IMR-90 (cell line): Measurements from ENCODE around the gene ID3. TPM values are rescaled to one million over a fixed set of nuclear protein-coding genes. Genes with fewer than 3 reads are reported as not detected.
A peak's percentile ranks its signal among the peaks of the same experiment; 100 is the strongest.

Experiments used
- ATAC-seq: fragments of 200-7000 bp; cut with Tn5 transposase; 2 replicates; pipeline ENCODE4 v1.9.1; 2020; ENCODE audit warnings: low read depth, mild to moderate bottlenecking, moderate library complexity
- BruUV-seq: library from RNA; stranded (reverse); fragments of 400-500 nt; replicated peaks from 2 replicates; lab custom pipeline; 2021; lab: Mats Ljungman, UMichigan
- CTCF ChIA-PET: fragments of 300-600 bp; formaldehyde crosslinking; extraction: SDS; loops from one replicate; lab custom pipeline; 2021; ENCODE audit warnings: antibody characterized with exemption; lab: Yijun Ruan, JAX
- POLR2A ChIA-PET: fragments of 300-600 bp; sonication (Branson Sonifier 250); formaldehyde crosslinking; loops from one replicate; lab custom pipeline; 2022; ENCODE audit warnings: antibody characterized with exemption; ENCODE audit not compliant: unreplicated experiment; lab: Charles Lee
- DNase-seq: peaks from one replicate; pipeline ENCODE4 v3.0.0; 2013
- H2AFZ ChIP-seq: replicated peaks from 2 replicates; pipeline ENCODE3; 2013; ENCODE audit warnings: low read length, mild to moderate bottlenecking; ENCODE audit not compliant: poor library complexity
- H2AK5ac ChIP-seq: 2 replicates; pipeline ENCODE4 v1.6.1; 2013; ENCODE audit warnings: low read depth, low read length, inconsistent platforms
- H2AK9ac ChIP-seq: replicated peaks from 2 replicates; pipeline ENCODE3; 2013; ENCODE audit warnings: mild to moderate bottlenecking, low read depth, low read length, moderate library complexity; ENCODE audit not compliant: poor library complexity
- H2BK120ac ChIP-seq: 2 replicates; pipeline ENCODE4 v1.6.1; 2013; ENCODE audit warnings: low read depth, low read length, inconsistent platforms
- H2BK15ac ChIP-seq: 3 replicates; pipeline ENCODE4 v1.6.1; 2013; ENCODE audit warnings: low read depth, low read length, inconsistent platforms
- H2BK20ac ChIP-seq: 2 replicates; pipeline ENCODE4 v1.6.1; 2013; ENCODE audit warnings: low read depth, mild to moderate bottlenecking, inconsistent platforms, low read length, moderate library complexity
- H2BK5ac ChIP-seq: 2 replicates; pipeline ENCODE4 v1.6.1; 2013; ENCODE audit warnings: mild to moderate bottlenecking, low read depth, low read length, inconsistent platforms; ENCODE audit not compliant: poor library complexity, severe bottlenecking
- H3K14ac ChIP-seq: replicated peaks from 2 replicates; pipeline ENCODE4 v1.6.1; 2013; ENCODE audit warnings: low read depth, low read length, inconsistent platforms
- H3K18ac ChIP-seq: 2 replicates; pipeline ENCODE4 v1.6.1; 2013; ENCODE audit warnings: low read depth, low read length, control low read depth
- H3K23ac ChIP-seq: 2 replicates; pipeline ENCODE4 v1.6.1; 2013; ENCODE audit warnings: low read depth, low read length, inconsistent platforms
- H3K27ac ChIP-seq: 2 replicates; pipeline ENCODE4 v1.5.1; 2013; ENCODE audit warnings: mild to moderate bottlenecking, control low read depth, low read length; ENCODE audit not compliant: insufficient read depth
- H3K27me3 ChIP-seq: 2 replicates; pipeline ENCODE4 v1.6.1; 2013; ENCODE audit warnings: low read length; ENCODE audit not compliant: control insufficient read depth, insufficient read depth
- H3K36me3 ChIP-seq: 2 replicates; pipeline ENCODE4 v1.6.1; 2013; ENCODE audit warnings: low read length, mixed read lengths; ENCODE audit not compliant: control insufficient read depth, insufficient read depth
- H3K4ac ChIP-seq: 2 replicates; pipeline ENCODE4 v1.6.1; 2013; ENCODE audit warnings: low read depth, low read length, inconsistent platforms
- H3K4me1 ChIP-seq: 2 replicates; pipeline ENCODE4 v1.6.1; 2013; ENCODE audit warnings: low read length, mixed read lengths; ENCODE audit not compliant: control insufficient read depth, insufficient read depth
- H3K4me2 ChIP-seq: 2 replicates; pipeline ENCODE4 v1.6.1; 2013; ENCODE audit warnings: low read depth, mild to moderate bottlenecking, control low read depth, low read length, moderate library complexity
- H3K4me3 ChIP-seq: 2 replicates; pipeline ENCODE4 v1.5.1; 2013; ENCODE audit warnings: low read depth, mild to moderate bottlenecking, control low read depth, low read length, moderate library complexity; ENCODE audit not compliant: insufficient read depth
- H3K56ac ChIP-seq: 2 replicates; pipeline ENCODE4 v1.6.1; 2013; ENCODE audit warnings: low read length, inconsistent platforms; ENCODE audit not compliant: insufficient read depth; ENCODE audit errors: extremely low read depth
- H3K79me1 ChIP-seq, 2 experiments: 2 replicates each; pipeline ENCODE4 v1.6.1; 2013; ENCODE audit warnings: low read length in 2 of 2, inconsistent platforms in 1 of 2, low read depth in 1 of 2
- H3K9ac ChIP-seq: 2 replicates; pipeline ENCODE4 v1.6.1; 2013; ENCODE audit warnings: low read depth, low read length, control low read depth
- H3K9me1 ChIP-seq: 2 replicates; pipeline ENCODE4 v1.6.1; 2013; ENCODE audit warnings: low read length, inconsistent platforms; ENCODE audit not compliant: insufficient read depth
- H3K9me3 ChIP-seq: 2 replicates; pipeline ENCODE4 v1.6.1; 2013; ENCODE audit warnings: low read length; ENCODE audit not compliant: control insufficient read depth, insufficient read depth
- H4K20me1 ChIP-seq: 2 replicates; pipeline ENCODE4 v1.6.1; 2013; ENCODE audit warnings: low read length, inconsistent platforms; ENCODE audit not compliant: insufficient read depth
- H4K5ac ChIP-seq: 2 replicates; pipeline ENCODE4 v1.6.1; 2013; ENCODE audit warnings: mild to moderate bottlenecking, low read depth, low read length, control low read depth
- H4K8ac ChIP-seq, 2 experiments: 2 replicates each; pipeline ENCODE4 v1.6.1; 2013; ENCODE audit warnings: low read depth in 2 of 2, low read length in 2 of 2, control low read depth in 1 of 2, inconsistent platforms in 1 of 2
- H4K91ac ChIP-seq: 2 replicates; pipeline ENCODE4 v1.6.1; 2013; ENCODE audit warnings: low read depth, low read length, inconsistent platforms; ENCODE audit not compliant: insufficient read depth
- MXI1 ChIP-seq: IDR thresholded peaks from 2 replicates; pipeline ENCODE4 v1.6.1; 2012; ENCODE audit warnings: low read depth, mild to moderate bottlenecking, low read length, moderate library complexity, borderline replicate concordance
- SMC3 ChIP-seq: fragments of 150-350 bp; IDR thresholded peaks from 2 replicates; pipeline ENCODE4 v1.6.1; 2016; ENCODE audit warnings: low read depth, mild to moderate bottlenecking, antibody characterized with exemption, low read length, moderate library complexity
- WGBS, 2 experiments: methylation state at CpG; one replicate each; pipeline versions ENCODE4 v1.1.5 to v1.1.7; 2013; ENCODE audit warnings: missing lambda C conversion rate in 2 of 2; ENCODE audit not compliant: insufficient read length in 1 of 2; ENCODE audit errors: extremely low coverage in 2 of 2; 5-methylcytosine and 5-hydroxymethylcytosine counted together
- dilution Hi-C: fragments of 300-500 bp; cut with HindIII; formaldehyde crosslinking; loops from one replicate; pipeline ENCODE4 v1.14.3; 2018; ENCODE audit warnings: low sequenced_read_pairs; ENCODE audit not compliant: unreplicated experiment
- in situ Hi-C: fragments of 300-500 bp; cut with MboI; formaldehyde crosslinking; loops from 3 replicates; pipeline ENCODE4 v1.14.3; 2019; ENCODE audit warnings: low sequenced_read_pairs, inconsistent platforms, mixed read lengths
- intact Hi-C: fragments of 100-400 bp; cut with micrococcal nuclease; formaldehyde crosslinking; loops from 2 replicates; pipeline ENCODE4 v1.10.0; 2022
- polyA plus RNA-seq, 3 experiments: library from polyadenylated mRNA; depleted of rRNA; stranded (reverse); fragments of >200 nt; gene quantifications; 2 replicates each; pipeline ENCODE4 v1.2.3, GENCODE V29; 2012; ENCODE audit warnings: low replicate concordance in 1 of 3
- total RNA-seq: library from RNA; depleted of rRNA; stranded (reverse); fragments of >200 nt; gene quantifications from 2 replicates; pipeline ENCODE4 v1.2.3, GENCODE V29; 2012

Gene ID3
- total and polyA plus RNA-seq, 2 of the 4 experiments (the other 2 are of a cell fraction), result 109 to 304 TPM

- H2BK20ac ChIP-seq, result 0 out of 2 replicates have a peak overlapping the region, but pooled peaks have one; percentile 31
- dilution Hi-C loops, result no loop called here
- H3K18ac ChIP-seq, result no peak overlapping the region
- no peak overlapping the region for H3K27ac ChIP-seq
- no peak overlapping the region for H2AK9ac ChIP-seq
- H3K4ac ChIP-seq, result no peak overlapping the region
- H3K79me1 ChIP-seq, result peaks cover 0 to 27% of the 10 kb centered on the region in 2 experiments; a peak in 3 of 4 replicates
- H2AFZ ChIP-seq, result no peak overlapping the region
- no peak overlapping the region for H4K5ac ChIP-seq
- H3K27me3 ChIP-seq, result no peaks in the 10 kb centered on the region
- peak overlapping the region; percentile 12; the same call in 1 of the 2 replicates for H2BK120ac ChIP-seq
- no peak for DNase-seq
- intact Hi-C loops, result no loop called here
- ATAC-seq, result no peak
- no TSS peak for BruUV-seq
- no peak overlapping the region for H2AK5ac ChIP-seq
- H3K23ac ChIP-seq, result no peak overlapping the region
- H4K91ac ChIP-seq, result peak overlapping the region; percentile 25; the same call in 1 of the 2 replicates
- peak overlapping the region; percentile 56; the same call in 2 of the 3 replicates for H2BK15ac ChIP-seq
- no peaks in the 10 kb centered on the region; the same call in 1 of the 2 replicates for H3K36me3 ChIP-seq
- 0 out of 2 replicates have a peak, but pooled peaks cover 3% of the 10 kb centered on the region for H3K9me1 ChIP-seq
- H3K9me3 ChIP-seq, result no peaks in the 10 kb centered on the region
- H3K14ac ChIP-seq, result no peak overlapping the region; the same call in 1 of the 2 replicates
- peaks cover 21% of the 10 kb centered on the region for H3K4me1 ChIP-seq
- no peak overlapping the region for H2BK5ac ChIP-seq
- no peak overlapping the region for H3K4me3 ChIP-seq
- no peak overlapping the region for H3K9ac ChIP-seq
- ChIA-PET CTCF (interaction anchor here (9.4 kb wide), 1 partner anchor 84 kb away, joined by 67 read pairs; no protein-coding TSS in a partner anchor), POLR2A (no interaction called here)
- 100% methylated on average over 1 of the region's 4 CpGs; no CpG with 5 or more reads in 1 of the 2 experiments for WGBS, 2 experiments
- no peak overlapping the region for H3K4me2 ChIP-seq
- H4K8ac ChIP-seq, result no peak overlapping the region
- no peak for TF ChIP-seq MXI1
- no peak for TF ChIP-seq SMC3
- in situ Hi-C loops, result no loop called here
- H3K56ac ChIP-seq, result no peak overlapping the region
- peaks cover 17% of the 10 kb centered on the region for H4K20me1 ChIP-seq
Observed at GRCh38 chr1:23551849-23552248, 7.5 kb downstream of the ID3 start.
